WTC11 (cell line): ENCODE results near the gene VANGL2. TPM values are rescaled to one million over a fixed set of nuclear protein-coding genes. Genes with fewer than 3 reads are reported as not detected.

ENCODE experiments used
- ATAC-seq: fragments of 200-7000 bp; cut with Tn5 transposase; 2 replicates; pipeline ENCODE4 v1.10.0; 2021; ENCODE audit warnings: mild to moderate bottlenecking, moderate library complexity
- CTCF ChIA-PET: fragments of 300-600 bp; sonication (Branson Sonifier 250); formaldehyde crosslinking; loops from one replicate; lab custom pipeline; 2021; ENCODE audit warnings: antibody characterized with exemption; lab: Charles Lee
- POLR2A ChIA-PET: fragments of 350-600 bp; sonication (Branson Sonifier 250); formaldehyde crosslinking; loops from one replicate; lab custom pipeline; 2021; ENCODE audit warnings: antibody characterized with exemption; lab: Charles Lee
- DNase-seq: peaks from one replicate; pipeline ENCODE4 v3.0.0; 2021; ENCODE audit warnings: low spot score
- H3K27ac Mint-ChIP-seq: 2 replicates; pipeline ENCODE4 v1.8.0; 2021; ENCODE audit warnings: mixed read lengths
- H3K27me3 Mint-ChIP-seq: 2 replicates; pipeline ENCODE4 v1.8.0; 2021; ENCODE audit warnings: low read depth, mild to moderate bottlenecking, moderate library complexity, mixed read lengths
- H3K36me3 Mint-ChIP-seq: 2 replicates; pipeline ENCODE4 v1.8.0; 2021; ENCODE audit warnings: mixed read lengths
- H3K4me1 Mint-ChIP-seq: 2 replicates; pipeline ENCODE4 v1.8.0; 2022; ENCODE audit warnings: mixed read lengths
- H3K4me3 Mint-ChIP-seq: 2 replicates; pipeline ENCODE4 v1.8.0; 2021; ENCODE audit warnings: mild to moderate bottlenecking, moderate library complexity, mixed read lengths
- H3K9me3 Mint-ChIP-seq: 2 replicates; pipeline ENCODE4 v1.8.0; 2021; ENCODE audit warnings: mixed read lengths
- ATF1 ChIP-seq: sonication (generic); formaldehyde crosslinking; IDR thresholded peaks from 2 replicates; pipeline ENCODE4 v1.8.1; 2023; ENCODE audit warnings: mild to moderate bottlenecking, moderate library complexity, missing genetic modification reagents
- CBFB ChIP-seq: sonication (generic); formaldehyde crosslinking; IDR thresholded peaks from 2 replicates; pipeline ENCODE4 v1.8.1; 2022; ENCODE audit warnings: mild to moderate bottlenecking, low read depth, missing genetic modification reagents
- CREM ChIP-seq: sonication (generic); formaldehyde crosslinking; IDR thresholded peaks from 2 replicates; pipeline ENCODE4 v1.8.1; 2022; ENCODE audit warnings: mild to moderate bottlenecking, missing genetic modification reagents, moderate library complexity
- E2F1 ChIP-seq: sonication (generic); formaldehyde crosslinking; IDR thresholded peaks from 2 replicates; pipeline ENCODE4 v1.8.0; 2022; ENCODE audit warnings: mild to moderate bottlenecking, missing genetic modification reagents
- FOXJ3 ChIP-seq: sonication (generic); formaldehyde crosslinking; IDR thresholded peaks from 2 replicates; pipeline ENCODE4 v1.9.0; 2021; ENCODE audit warnings: missing genetic modification reagents, mild to moderate bottlenecking, borderline replicate concordance
- JUN ChIP-seq: sonication (generic); formaldehyde crosslinking; IDR thresholded peaks from 2 replicates; pipeline ENCODE4 v1.8.0; 2023; ENCODE audit warnings: mild to moderate bottlenecking, missing genetic modification reagents
- NFATC4 ChIP-seq: fragments of 250-450 bp; sonication (Bioruptor Pico); IDR thresholded peaks from 2 replicates; pipeline ENCODE4 v1.9.0; 2021; ENCODE audit warnings: mild to moderate bottlenecking
- NR2C2 ChIP-seq: sonication (generic); formaldehyde crosslinking; IDR thresholded peaks from 2 replicates; pipeline ENCODE4 v1.8.0; 2022; ENCODE audit warnings: mild to moderate bottlenecking, missing genetic modification reagents
- SMAD3 ChIP-seq: sonication (generic); formaldehyde crosslinking; IDR thresholded peaks from 2 replicates; pipeline ENCODE4 v1.8.0; 2022; ENCODE audit warnings: missing genetic modification reagents, mild to moderate bottlenecking, borderline replicate concordance
- SMAD4 ChIP-seq: sonication (generic); formaldehyde crosslinking; IDR thresholded peaks from 2 replicates; pipeline ENCODE4 v1.8.0; 2022; ENCODE audit warnings: mild to moderate bottlenecking, missing genetic modification reagents
- ZNF121 ChIP-seq: sonication (generic); formaldehyde crosslinking; IDR thresholded peaks from 2 replicates; pipeline ENCODE4 v1.8.0; 2023; ENCODE audit warnings: missing genetic modification reagents
- ZNF219 ChIP-seq: sonication (generic); formaldehyde crosslinking; IDR thresholded peaks from 2 replicates; pipeline ENCODE4 v1.8.0; 2023; ENCODE audit warnings: missing genetic modification reagents, mild to moderate bottlenecking, borderline replicate concordance
- ZNF263 ChIP-seq: sonication (generic); formaldehyde crosslinking; IDR thresholded peaks from 2 replicates; pipeline ENCODE4 v1.8.1; 2022; ENCODE audit warnings: low read depth, mild to moderate bottlenecking, moderate library complexity, missing genetic modification reagents
- ZNF532 ChIP-seq: fragments of 250-450 bp; sonication (Bioruptor Pico); IDR thresholded peaks from 2 replicates; pipeline ENCODE4 v1.9.0; 2021; ENCODE audit warnings: mild to moderate bottlenecking, borderline replicate concordance
- total RNA-seq: library from RNA; stranded (reverse); gene quantifications from 3 replicates; pipeline ENCODE4 v1.2.3, GENCODE V29; 2021
- TF ChIP-seq, protein P1 (sequence below): sonication (generic); formaldehyde crosslinking; conservative IDR thresholded peaks from 2 replicates; pipeline ENCODE4 v1.8.1; 2023; ENCODE audit warnings: mild to moderate bottlenecking, low read depth, missing genetic modification reagents, moderate library complexity
- TF ChIP-seq, protein P2 (sequence below): sonication (generic); formaldehyde crosslinking; IDR thresholded peaks from 2 replicates; pipeline ENCODE4 v1.8.0; 2022; ENCODE audit warnings: missing genetic modification reagents
- TF ChIP-seq, protein P3 (sequence below): fragments of 200-600 bp; IDR thresholded peaks from 2 replicates; pipeline ENCODE4 v1.8.0; 2022; ENCODE audit warnings: antibody characterized with exemption
- TF ChIP-seq, protein P4 (sequence below): fragments of 250-450 bp; sonication (Bioruptor Pico); IDR thresholded peaks from 2 replicates; pipeline ENCODE4 v1.8.0; 2021; ENCODE audit warnings: mild to moderate bottlenecking

Gene VANGL2
- total RNA-seq, 1 experiment from 2014 or later: 68.0 TPM

DNA sequence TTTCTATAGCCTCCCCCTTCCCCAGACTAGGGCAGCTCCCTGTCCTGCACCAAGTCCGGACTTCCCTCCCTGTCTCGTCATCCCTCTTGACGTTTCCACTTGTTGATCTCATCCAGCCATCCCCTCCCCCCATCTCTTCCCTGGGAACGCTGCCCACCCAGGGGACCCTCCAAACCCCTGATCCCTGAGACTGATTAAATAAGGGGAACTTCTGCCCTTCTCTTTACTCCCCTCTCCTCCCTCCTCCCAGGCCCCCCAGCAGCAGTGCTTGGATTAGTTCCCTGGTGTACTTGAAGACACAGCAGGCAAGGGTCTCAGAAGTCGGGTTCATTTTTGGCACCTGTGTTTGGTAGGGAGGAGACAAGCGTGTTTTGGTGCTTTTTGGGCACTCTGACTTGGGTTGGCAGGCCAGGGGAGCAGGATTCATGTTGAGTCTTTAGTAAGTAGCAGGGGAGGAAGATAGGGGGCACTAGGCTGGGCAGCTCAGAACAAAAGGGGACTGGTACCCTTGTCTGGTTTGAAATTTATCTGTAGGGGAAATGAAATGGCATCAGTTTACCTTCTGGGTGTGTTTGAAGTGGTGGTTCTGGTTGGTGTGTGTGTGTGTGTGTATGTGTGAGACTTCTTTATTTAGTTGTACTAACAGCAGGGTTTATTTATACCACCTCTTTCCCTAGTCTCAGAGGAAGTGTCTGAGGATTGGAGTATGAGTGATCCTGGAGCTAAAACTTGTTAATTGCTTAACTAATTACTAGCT is 11.1 kb downstream of the VANGL2 start (continued):
- TF ChIP-seq E2F1 (no peak), ZNF532 (no peak), ZNF263 (CRISPR knock-in tag) (no peak), CREM (CRISPR knock-in tag) (no peak)

DNA sequence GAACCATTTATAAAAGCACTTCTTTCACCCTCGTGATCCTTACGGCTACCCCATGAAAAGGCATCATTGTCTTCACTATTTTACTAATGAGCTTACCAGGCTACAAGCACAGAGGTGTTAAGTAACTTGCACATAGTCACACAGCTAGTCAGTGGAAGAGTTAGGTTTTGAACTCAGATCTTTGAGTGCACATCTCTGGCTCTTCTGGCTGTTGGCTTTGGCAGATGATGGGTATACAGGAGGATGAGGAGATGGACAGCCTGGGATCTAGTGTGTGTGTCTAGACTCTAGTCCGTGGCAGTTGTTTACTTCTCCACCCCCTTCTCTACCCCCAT is 11.6 kb downstream of the VANGL2 start:
- no peaks in the 10 kb centered on the region; the same call in 1 of the 2 replicates for H3K36me3 Mint-ChIP-seq
- no peak overlapping the region for H3K27ac Mint-ChIP-seq

DNA sequence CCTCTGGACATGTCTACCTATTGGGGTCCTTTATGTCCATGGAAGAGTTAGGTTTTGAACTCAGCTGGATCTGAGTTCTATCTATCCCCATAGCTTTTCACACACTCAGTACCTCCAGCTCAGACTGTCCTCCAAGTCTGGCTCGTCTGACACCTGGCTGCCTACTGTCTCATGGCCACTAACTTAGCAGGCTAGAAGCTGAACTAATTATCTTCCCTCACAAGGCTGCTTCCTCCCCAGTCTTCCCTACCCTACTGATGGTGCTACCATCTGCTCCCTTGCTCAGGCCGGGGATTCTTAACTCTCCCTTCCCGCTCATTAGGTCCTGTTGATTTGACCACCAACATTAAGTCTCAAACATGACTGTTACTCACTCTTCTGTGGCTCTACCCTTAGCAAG is 13.4 kb downstream of the VANGL2 start:
- DNase-seq: no peak
- H3K4me3 Mint-ChIP-seq: no peak overlapping the region
- H3K4me1 Mint-ChIP-seq: peaks cover 47% of the 10 kb centered on the region
- H3K9me3 Mint-ChIP-seq: no peaks in the 10 kb centered on the region
- ChIA-PET POLR2A (no interaction called here), CTCF (interaction anchor here (1.1 to 1.4 kb wide), 3 partner anchors 37 to 122 kb away, joined by 3 to 4 read pairs (median 4); no protein-coding TSS in a partner anchor)
- no peak for ATAC-seq
- H3K27me3 Mint-ChIP-seq: no peaks in the 10 kb centered on the region
- H3K36me3 Mint-ChIP-seq: peaks cover 8% of the 10 kb centered on the region; the same call in 1 of the 2 replicates
- H3K27ac Mint-ChIP-seq: peak overlapping the region; percentile 71
- TF ChIP-seq NFATC4 (CRISPR knock-in tag) (no peak), CREM (CRISPR knock-in tag) (no peak), ZNF263 (CRISPR knock-in tag) (no peak), SMAD3 (CRISPR knock-in tag) (no peak), ZNF219 (no peak), FOXJ3 (CRISPR knock-in tag) (no peak), JUN (CRISPR knock-in tag) (no peak)
- TF ChIP-seq, protein P1, sequence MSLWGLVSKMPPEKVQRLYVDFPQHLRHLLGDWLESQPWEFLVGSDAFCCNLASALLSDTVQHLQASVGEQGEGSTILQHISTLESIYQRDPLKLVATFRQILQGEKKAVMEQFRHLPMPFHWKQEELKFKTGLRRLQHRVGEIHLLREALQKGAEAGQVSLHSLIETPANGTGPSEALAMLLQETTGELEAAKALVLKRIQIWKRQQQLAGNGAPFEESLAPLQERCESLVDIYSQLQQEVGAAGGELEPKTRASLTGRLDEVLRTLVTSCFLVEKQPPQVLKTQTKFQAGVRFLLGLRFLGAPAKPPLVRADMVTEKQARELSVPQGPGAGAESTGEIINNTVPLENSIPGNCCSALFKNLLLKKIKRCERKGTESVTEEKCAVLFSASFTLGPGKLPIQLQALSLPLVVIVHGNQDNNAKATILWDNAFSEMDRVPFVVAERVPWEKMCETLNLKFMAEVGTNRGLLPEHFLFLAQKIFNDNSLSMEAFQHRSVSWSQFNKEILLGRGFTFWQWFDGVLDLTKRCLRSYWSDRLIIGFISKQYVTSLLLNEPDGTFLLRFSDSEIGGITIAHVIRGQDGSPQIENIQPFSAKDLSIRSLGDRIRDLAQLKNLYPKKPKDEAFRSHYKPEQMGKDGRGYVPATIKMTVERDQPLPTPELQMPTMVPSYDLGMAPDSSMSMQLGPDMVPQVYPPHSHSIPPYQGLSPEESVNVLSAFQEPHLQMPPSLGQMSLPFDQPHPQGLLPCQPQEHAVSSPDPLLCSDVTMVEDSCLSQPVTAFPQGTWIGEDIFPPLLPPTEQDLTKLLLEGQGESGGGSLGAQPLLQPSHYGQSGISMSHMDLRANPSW (CRISPR knock-in tag): no peak
- TF ChIP-seq, protein P2, sequence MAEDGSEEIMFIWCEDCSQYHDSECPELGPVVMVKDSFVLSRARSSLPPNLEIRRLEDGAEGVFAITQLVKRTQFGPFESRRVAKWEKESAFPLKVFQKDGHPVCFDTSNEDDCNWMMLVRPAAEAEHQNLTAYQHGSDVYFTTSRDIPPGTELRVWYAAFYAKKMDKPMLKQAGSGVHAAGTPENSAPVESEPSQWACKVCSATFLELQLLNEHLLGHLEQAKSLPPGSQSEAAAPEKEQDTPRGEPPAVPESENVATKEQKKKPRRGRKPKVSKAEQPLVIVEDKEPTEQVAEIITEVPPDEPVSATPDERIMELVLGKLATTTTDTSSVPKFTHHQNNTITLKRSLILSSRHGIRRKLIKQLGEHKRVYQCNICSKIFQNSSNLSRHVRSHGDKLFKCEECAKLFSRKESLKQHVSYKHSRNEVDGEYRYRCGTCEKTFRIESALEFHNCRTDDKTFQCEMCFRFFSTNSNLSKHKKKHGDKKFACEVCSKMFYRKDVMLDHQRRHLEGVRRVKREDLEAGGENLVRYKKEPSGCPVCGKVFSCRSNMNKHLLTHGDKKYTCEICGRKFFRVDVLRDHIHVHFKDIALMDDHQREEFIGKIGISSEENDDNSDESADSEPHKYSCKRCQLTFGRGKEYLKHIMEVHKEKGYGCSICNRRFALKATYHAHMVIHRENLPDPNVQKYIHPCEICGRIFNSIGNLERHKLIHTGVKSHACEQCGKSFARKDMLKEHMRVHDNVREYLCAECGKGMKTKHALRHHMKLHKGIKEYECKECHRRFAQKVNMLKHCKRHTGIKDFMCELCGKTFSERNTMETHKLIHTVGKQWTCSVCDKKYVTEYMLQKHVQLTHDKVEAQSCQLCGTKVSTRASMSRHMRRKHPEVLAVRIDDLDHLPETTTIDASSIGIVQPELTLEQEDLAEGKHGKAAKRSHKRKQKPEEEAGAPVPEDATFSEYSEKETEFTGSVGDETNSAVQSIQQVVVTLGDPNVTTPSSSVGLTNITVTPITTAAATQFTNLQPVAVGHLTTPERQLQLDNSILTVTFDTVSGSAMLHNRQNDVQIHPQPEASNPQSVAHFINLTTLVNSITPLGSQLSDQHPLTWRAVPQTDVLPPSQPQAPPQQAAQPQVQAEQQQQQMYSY (CRISPR knock-in tag): no peak
- TF ChIP-seq, protein P3, sequence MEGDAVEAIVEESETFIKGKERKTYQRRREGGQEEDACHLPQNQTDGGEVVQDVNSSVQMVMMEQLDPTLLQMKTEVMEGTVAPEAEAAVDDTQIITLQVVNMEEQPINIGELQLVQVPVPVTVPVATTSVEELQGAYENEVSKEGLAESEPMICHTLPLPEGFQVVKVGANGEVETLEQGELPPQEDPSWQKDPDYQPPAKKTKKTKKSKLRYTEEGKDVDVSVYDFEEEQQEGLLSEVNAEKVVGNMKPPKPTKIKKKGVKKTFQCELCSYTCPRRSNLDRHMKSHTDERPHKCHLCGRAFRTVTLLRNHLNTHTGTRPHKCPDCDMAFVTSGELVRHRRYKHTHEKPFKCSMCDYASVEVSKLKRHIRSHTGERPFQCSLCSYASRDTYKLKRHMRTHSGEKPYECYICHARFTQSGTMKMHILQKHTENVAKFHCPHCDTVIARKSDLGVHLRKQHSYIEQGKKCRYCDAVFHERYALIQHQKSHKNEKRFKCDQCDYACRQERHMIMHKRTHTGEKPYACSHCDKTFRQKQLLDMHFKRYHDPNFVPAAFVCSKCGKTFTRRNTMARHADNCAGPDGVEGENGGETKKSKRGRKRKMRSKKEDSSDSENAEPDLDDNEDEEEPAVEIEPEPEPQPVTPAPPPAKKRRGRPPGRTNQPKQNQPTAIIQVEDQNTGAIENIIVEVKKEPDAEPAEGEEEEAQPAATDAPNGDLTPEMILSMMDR: no peak

More for the DNA sequence above, 11.6 kb downstream of the VANGL2 start:
- Mint-ChIP-seq H3K4me1 (peaks cover 64% of the 10 kb centered on the region), H3K27me3 (no peaks in the 10 kb centered on the region), H3K4me3 (no peak overlapping the region), H3K9me3 (no peaks in the 10 kb centered on the region)
- CTCF ChIA-PET: interaction anchor here (0.7 to 1.6 kb wide), 4 partner anchors 8 to 33 kb away, joined by 3 to 9 read pairs (median 4); partner anchors contain the start of gene VANGL2
- DNase-seq (no peak), ATAC-seq (no peak)
- TF ChIP-seq, protein P4, sequence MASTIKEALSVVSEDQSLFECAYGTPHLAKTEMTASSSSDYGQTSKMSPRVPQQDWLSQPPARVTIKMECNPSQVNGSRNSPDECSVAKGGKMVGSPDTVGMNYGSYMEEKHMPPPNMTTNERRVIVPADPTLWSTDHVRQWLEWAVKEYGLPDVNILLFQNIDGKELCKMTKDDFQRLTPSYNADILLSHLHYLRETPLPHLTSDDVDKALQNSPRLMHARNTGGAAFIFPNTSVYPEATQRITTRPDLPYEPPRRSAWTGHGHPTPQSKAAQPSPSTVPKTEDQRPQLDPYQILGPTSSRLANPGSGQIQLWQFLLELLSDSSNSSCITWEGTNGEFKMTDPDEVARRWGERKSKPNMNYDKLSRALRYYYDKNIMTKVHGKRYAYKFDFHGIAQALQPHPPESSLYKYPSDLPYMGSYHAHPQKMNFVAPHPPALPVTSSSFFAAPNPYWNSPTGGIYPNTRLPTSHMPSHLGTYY (CRISPR knock-in tag): no peak
- TF ChIP-seq ZNF121: no peak
- no peak for TF ChIP-seq SMAD4 (CRISPR knock-in tag)
- TF ChIP-seq CBFB (CRISPR knock-in tag): no peak
- no peak for TF ChIP-seq NR2C2 (CRISPR knock-in tag)
- no peak for TF ChIP-seq SMAD3 (CRISPR knock-in tag)
- no peak for TF ChIP-seq ATF1 (CRISPR knock-in tag)
- POLR2A ChIA-PET: no interaction called here
